Measurements from ENCODE around the gene ENDOV.

- TF ChIP-seq POLR2A (IDR thresholded peaks at IDR 0.05; ENCODE audit: low read depth) (no peak), CTCF (IDR thresholded peaks at IDR 0.05) (no peak), POLR2AphosphoS5 (IDR thresholded peaks at IDR 0.05) (no peak), EP300 (IDR thresholded peaks at IDR 0.05) (no peak)
Observed at GRCh38 chr17:80387071-80387470, 27.9 kb upstream of the ENDOV start.
